Muscle layer of colon (tissue), 2 donors: ENCODE data around the gene CCDC57.

Source experiments
- H3K27ac ChIP-seq: one replicate; pipeline ENCODE4 v1.7.0; 2013; ENCODE audit warnings: low read depth, mild to moderate bottlenecking, low read length, moderate library complexity
- H3K27me3 ChIP-seq, 2 donors: one replicate each; pipeline ENCODE4 v1.7.0; 2013; ENCODE audit warnings: low read length in 2 of 2, mild to moderate bottlenecking in 2 of 2; ENCODE audit not compliant: insufficient read depth in 2 of 2, control insufficient read depth in 1 of 2
- H3K36me3 ChIP-seq: one replicate; pipeline ENCODE4 v1.7.0; 2013; ENCODE audit warnings: mild to moderate bottlenecking, low read length; ENCODE audit not compliant: insufficient read depth
- H3K4me1 ChIP-seq: one replicate; pipeline ENCODE4 v1.7.0; 2013; ENCODE audit warnings: mild to moderate bottlenecking, low read length; ENCODE audit not compliant: insufficient read depth
- H3K4me3 ChIP-seq, 2 donors: one replicate each; pipeline ENCODE4 v1.7.0; 2013; ENCODE audit warnings: low read length in 2 of 2, low read depth in 1 of 2, mild to moderate bottlenecking in 1 of 2, moderate library complexity in 1 of 2
- H3K9ac ChIP-seq: one replicate; pipeline ENCODE4 v1.7.0; 2013; ENCODE audit warnings: low read length
- H3K9me3 ChIP-seq: one replicate; pipeline ENCODE4 v1.7.0; 2013; ENCODE audit warnings: mild to moderate bottlenecking, low read length
- donor health status: abdominal sarcoma.
- donor health status: Adenocarcinoma of cecum.

Gene CCDC57

DNA sequence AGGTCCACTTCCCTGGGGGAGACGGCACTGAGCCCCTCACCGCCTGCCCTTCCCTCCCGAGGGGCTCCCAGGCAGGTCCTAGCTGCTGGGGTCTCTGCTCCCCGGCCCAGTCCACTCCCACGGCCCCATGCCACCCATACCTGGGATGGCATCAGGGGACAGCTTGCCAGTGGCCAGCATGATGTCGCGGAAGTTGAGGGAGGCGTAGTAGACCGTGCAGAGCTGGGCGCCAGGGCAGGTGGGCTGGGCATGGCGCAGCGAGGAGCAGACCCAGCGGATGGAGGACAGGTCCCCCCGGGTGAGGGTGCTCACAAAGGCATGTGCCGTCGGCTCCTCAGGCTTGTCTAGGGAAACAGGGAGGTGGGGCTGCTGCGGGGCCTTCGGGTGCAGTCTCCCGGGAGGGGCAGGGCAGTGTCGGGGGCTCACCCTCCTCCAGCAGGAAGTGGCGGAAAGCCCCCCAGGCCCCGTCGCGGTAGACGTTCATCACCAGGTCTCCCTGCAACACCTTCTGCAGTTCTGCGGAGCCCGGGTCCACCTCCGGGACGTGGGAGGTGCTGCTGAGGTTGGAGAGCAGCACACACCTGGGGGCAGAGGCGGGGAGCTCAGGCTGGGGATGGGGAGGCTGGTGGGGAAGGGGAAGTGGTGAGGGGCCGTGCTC is 128.1 kb downstream of the CCDC57 start:
- H3K9me3 ChIP-seq = no peaks in the 10 kb centered on the region
- H3K4me1 ChIP-seq = no peaks in the 10 kb centered on the region
- no peak overlapping the region for H3K9ac ChIP-seq
- H3K4me3 ChIP-seq = no peak overlapping the region
- no peak overlapping the region for H3K27ac ChIP-seq
- H3K27me3 ChIP-seq = no peaks in the 10 kb centered on the region
- peaks cover 18% of the 10 kb centered on the region for H3K36me3 ChIP-seq

DNA sequence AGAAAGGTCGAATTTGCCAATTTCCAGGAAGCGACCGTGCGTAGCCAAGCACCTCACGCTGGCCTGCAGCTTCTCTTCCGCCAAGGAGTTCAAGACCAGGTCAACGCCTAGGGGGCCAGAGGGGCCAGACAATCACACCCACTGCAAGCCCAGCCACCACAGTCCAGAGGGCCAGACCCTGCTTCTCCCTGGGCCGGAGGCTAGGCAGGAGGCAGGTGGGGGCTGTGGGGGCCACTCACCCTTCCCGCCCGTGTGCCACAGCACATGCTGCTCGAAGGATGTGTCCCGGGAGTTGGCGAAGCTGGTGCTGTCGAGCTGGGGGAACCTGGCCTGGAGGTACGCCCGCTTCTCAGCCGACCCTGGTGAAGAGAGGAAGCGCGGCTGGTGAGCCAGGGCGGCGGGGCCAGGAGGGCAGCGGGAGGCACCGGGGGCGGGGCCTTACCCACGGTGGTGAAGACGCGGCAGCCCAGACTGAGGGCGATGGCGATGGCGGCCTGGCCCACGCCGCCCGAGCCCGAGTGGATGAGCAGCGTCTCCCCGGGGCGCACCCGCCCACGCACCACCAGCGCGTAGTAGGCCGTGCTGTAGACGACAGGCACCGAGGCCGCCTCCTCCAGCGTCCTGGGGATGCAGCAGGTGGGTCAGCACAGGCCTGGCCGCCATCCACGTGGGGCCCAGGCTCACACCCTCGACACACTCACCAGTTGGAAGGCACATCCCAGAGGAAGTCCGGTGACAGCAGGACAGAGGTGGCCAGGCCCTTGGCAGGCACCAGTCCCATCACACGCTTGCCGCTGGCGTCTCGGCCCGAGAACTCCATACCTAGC is 128.9 kb downstream of the CCDC57 start:
- Histone ChIP-seq H3K27me3 (no peaks in the 10 kb centered on the region), H3K27ac (no peak overlapping the region), H3K9me3 (no peaks in the 10 kb centered on the region), H3K36me3 (peaks cover 12% of the 10 kb centered on the region), H3K4me1 (no peaks in the 10 kb centered on the region), H3K4me3 (no peak overlapping the region), H3K9ac (no peak overlapping the region)

DNA sequence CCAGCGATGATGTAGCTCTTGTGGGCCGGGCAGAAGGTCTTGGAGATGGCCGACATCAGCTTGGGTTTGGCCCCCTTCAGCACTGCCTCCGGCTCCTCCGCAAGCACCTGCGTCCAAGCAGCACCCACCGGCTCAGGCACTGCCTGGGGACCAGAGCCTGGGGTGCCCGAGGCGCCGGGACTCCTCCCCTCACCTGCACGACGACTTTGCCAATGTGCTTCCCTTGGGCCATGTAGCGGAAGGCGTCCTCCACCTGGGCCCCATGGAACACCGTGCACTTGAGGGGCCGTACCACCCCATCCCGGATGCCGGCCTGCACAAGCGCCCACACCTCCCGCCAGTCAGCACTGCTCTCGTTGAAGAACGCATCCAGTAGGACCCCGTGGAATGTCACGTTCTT is 129.6 kb downstream of the CCDC57 start:
- H3K27ac ChIP-seq = no peak overlapping the region
- H3K27me3 ChIP-seq = no peaks in the 10 kb centered on the region
- no peak overlapping the region for H3K9ac ChIP-seq
- H3K36me3 ChIP-seq = peaks cover 5% of the 10 kb centered on the region
- no peaks in the 10 kb centered on the region for H3K4me1 ChIP-seq
- no peaks in the 10 kb centered on the region for H3K9me3 ChIP-seq
- H3K4me3 ChIP-seq = no peak overlapping the region

DNA sequence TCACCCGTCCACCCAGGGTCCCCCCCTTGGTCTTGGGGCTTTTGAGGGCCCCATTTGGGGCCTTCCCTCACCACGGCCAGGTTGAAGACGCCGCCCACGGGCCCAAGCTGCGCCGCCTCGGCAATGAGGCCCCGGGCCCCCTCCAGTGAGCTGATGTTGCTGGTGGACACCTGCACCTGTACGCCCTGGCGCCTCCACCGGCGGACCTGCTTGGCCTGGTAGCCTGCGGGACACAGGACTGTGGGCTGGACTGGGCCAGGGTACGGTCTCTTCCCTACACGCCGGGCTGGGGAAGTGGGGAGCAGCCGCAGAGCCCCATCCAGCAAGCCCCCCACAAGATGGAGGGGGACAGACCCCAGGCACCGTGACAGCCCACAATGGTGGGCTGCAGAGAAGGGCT is 130.2 kb downstream of the CCDC57 start:
- Histone ChIP-seq H3K4me1 (no peaks in the 10 kb centered on the region), H3K27ac (no peak overlapping the region), H3K4me3 (no peak overlapping the region), H3K36me3 (no peaks in the 10 kb centered on the region), H3K27me3 (no peaks in the 10 kb centered on the region), H3K9ac (no peak overlapping the region), H3K9me3 (no peaks in the 10 kb centered on the region)

DNA sequence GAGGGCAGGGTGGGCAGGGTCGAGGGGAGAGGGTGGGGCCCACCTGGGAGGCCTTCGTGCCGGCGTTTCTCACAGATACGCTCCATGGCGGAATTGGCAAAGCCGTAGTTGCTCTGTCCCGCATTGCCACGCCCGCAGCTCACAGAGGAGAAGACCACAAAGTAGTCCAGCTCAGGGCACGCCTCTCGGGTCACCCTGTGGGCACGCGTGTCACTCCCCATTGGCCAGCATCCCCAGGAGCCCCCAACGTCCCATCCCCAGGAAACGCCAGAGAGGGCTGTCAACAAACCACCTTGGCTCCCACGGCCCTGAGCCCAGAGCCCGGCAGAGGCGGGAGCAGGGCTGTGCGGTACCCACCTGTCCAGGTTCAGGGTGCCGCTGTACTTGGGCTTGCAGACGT is 130.7 kb downstream of the CCDC57 start:
- Histone ChIP-seq H3K4me1 (no peaks in the 10 kb centered on the region), H3K27me3 (no peaks in the 10 kb centered on the region), H3K27ac (no peak overlapping the region), H3K4me3 (no peak overlapping the region), H3K9me3 (no peaks in the 10 kb centered on the region), H3K36me3 (no peaks in the 10 kb centered on the region), H3K9ac (no peak overlapping the region)

DNA sequence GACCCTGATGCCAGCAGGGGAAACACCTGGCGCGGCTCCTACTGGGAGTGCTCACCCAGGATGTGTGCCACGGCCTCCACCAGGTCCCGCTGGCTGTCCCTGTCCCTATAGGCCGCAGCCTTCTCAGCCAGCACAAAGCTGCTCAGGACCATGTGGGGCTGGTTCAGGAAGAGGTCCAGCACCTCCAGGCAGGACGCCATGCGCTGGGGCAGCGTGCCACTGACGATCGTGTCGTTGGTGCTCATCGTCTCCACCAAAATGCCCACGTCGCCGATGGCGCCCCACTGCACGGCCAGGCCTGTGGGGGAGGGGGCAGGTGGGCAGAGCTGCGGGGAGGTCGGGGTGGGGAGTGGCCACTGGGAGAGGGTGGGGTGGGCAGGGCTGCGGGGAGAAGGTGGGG is 131.1 kb downstream of the CCDC57 start:
- Histone ChIP-seq H3K36me3 (no peaks in the 10 kb centered on the region), H3K9me3 (no peaks in the 10 kb centered on the region), H3K9ac (no peak overlapping the region)

DNA sequence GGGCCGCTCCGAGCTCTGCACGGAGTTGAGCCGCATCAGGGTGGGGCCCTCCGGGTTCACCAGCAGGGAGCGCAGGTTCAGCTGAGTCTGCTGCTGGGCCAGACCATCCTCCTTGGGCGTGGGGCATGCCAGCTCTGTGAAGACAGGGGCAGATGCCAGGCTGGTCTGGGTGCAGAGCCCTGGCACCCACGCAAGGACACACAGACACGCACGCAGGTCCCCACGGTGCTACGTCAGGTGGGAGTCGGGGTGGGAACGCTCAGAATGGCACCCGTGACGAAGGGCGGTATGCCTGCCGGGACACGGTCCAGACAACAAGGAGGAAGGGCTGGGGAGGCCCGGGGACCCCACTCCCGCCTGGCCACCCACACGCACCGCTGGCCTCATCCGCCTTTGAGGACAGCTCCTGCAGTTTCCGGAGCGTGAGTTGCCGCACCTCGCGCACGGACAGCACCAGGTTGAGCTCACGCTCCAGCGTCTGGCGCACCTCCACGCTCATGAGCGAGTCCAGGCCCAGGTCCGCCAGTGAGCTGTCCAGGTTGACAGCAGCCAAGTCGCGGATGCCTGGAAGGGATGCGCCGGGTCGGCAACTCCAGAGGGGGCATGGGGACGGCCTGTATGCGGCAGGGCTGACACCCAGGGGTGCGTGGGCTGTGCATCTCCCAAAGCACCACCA is 131.7 kb downstream of the CCDC57 start:
- Histone ChIP-seq H3K9ac (no peak overlapping the region), H3K27ac (no peak overlapping the region), H3K27me3 (no peaks in the 10 kb centered on the region), H3K9me3 (no peaks in the 10 kb centered on the region), H3K36me3 (no peaks in the 10 kb centered on the region), H3K4me3 (no peak overlapping the region), H3K4me1 (no peaks in the 10 kb centered on the region)

More for the DNA sequence above, 131.1 kb downstream of the CCDC57 start:
- no peaks in the 10 kb centered on the region for H3K27me3 ChIP-seq
- no peak overlapping the region for H3K4me3 ChIP-seq
- H3K4me1 ChIP-seq = no peaks in the 10 kb centered on the region
- no peak overlapping the region for H3K27ac ChIP-seq

DNA sequence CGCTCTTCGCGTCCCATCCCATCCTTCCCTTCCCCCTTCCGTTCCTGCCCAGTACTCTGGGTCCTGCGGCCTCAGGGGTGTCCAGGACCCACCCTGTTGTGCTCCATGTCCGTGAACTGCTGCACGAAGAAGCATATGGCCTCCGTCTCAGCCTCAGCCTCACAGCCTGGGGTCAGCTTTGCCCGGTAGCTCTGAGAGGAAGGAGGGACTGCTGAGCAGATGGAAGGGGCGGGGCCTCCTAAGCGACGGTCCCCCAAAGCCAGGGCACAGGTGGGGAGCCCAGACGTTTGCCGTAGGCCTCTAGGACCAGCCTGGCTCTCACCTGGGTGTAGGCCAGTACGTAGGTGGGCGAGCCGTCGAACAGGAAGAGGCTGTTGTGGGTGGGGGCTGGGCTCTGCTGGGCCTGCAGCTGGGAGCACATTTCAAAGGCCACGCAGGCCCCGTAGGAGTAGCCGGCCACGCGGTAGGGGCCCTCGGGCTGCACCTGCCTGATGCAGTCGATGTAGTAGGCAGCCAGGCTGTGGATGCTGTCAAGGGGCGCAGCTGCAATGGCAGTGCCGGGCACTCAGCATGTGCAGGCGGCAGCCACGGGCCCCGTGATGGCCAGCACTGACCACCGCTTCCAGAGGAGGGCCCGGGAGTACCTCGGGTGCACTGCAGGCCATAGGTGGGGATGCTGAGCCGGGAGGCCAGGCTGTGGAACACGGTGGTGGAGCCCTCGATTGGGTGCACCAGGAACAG is 132.4 kb downstream of the CCDC57 start:
- no peaks in the 10 kb centered on the region for H3K27me3 ChIP-seq
- H3K27ac ChIP-seq = no peak overlapping the region
- H3K9ac ChIP-seq = no peak overlapping the region
- H3K4me1 ChIP-seq = no peaks in the 10 kb centered on the region
- H3K9me3 ChIP-seq = no peaks in the 10 kb centered on the region
- no peaks in the 10 kb centered on the region for H3K36me3 ChIP-seq
- no peak overlapping the region for H3K4me3 ChIP-seq

DNA sequence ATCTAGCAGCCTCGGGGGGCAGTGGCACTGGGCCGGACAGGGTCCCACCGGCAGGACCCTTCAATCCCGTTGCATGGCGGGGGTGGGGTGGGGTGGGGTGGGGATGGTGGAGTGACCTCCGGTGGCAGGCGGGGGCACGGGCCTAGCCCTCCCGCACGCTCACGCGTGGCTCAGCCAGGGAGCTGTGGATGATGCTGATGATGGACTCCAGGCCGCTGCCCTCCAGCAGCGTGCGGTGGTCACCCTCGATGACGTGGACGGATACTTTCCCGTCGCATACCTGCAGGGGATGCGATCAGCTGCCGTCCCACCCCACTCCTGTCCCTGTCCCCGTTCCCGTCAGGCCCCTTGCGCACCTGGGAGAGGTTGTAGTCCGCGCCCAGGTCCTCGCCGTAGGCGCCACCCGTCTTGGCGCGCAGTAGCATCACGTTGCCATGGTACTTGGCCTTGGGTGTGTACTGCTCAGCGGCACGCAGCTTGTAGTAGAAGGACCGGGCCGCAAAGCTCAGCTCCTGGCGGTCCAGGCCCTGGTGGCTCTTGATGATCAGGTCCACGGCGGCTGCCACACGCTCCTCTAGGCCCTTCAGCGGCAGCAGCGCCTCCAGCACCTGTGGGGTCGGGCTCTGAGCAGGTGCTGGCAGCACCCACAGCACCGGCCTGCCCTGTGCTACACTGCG is 133.5 kb downstream of the CCDC57 start:
- no peaks in the 10 kb centered on the region for H3K4me1 ChIP-seq
- no peaks in the 10 kb centered on the region for H3K27me3 ChIP-seq
- no peak overlapping the region for H3K4me3 ChIP-seq
- no peak overlapping the region for H3K9ac ChIP-seq
- H3K9me3 ChIP-seq = no peaks in the 10 kb centered on the region
- H3K27ac ChIP-seq = no peak overlapping the region
- H3K36me3 ChIP-seq = no peaks in the 10 kb centered on the region

DNA sequence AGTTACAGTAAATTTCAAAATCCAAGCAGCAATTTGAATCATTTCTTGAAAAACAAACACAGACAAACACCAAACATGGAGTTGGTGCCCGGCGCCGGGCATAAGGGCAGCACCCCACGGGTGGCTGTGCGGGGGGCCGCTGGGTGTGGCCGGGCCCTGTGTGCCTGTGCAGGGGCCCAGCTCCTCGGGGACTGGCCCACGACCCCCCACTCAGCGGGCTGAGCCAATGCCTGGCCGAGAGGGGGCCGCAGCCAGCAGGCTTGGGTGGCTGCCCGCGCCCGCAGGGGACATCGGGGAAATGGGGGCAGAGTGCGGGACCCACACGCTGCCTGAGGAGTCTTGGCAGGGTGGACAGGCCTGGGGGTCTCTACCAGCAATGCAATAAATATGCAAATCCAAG is 134.2 kb downstream of the CCDC57 start:
- H3K27ac ChIP-seq = no peak overlapping the region
- no peak overlapping the region for H3K4me3 ChIP-seq
- H3K27me3 ChIP-seq = no peaks in the 10 kb centered on the region
- H3K4me1 ChIP-seq = no peaks in the 10 kb centered on the region
- H3K9me3 ChIP-seq = no peaks in the 10 kb centered on the region
- no peak overlapping the region for H3K9ac ChIP-seq
- H3K36me3 ChIP-seq = no peaks in the 10 kb centered on the region
